T-cell (primary cell): Measurements from ENCODE around the gene ZC3H7B. TPM values are rescaled to one million over a fixed set of nuclear protein-coding genes. Genes with fewer than 3 reads are reported as not detected.

Source experiments
- total RNA-seq, 35 experiments: library from RNA in 6 of 35; stranded (reverse) in 6 of 35; fragments of 120-200 nt in 1 of 35; gene quantifications; one replicate each; pipeline versions ENCODE4 v1.2.1 to v1.2.4 and lab custom pipeline; 2013 to 2026

Gene ZC3H7B
- total RNA-seq, 5 donors from 2014 or later (not counting 1 experiment from before 2014, with no cell fraction given), result 38.5 to 50.3 (median 47.9) TPM

Other genes starting within 250 kb of the ZC3H7B start
- gene EP300, start 208.9 kb upstream of the ZC3H7B start, total RNA-seq, result 100 to 1,000 TPM in 3 of 5 donors, 10 to 100 TPM in 2; 97.6 to 161 (median 101) TPM
- 10 to 100 TPM; 31.5 to 46.1 (median 42.1) TPM for gene L3MBTL2, start 96.2 kb upstream of the ZC3H7B start, total RNA-seq
- 1 to 10 TPM in 4 of 5 donors, under 1 TPM in 1; 0.75 to 2.3 (median 1.2) TPM for gene CHADL, start 60.6 kb upstream of the ZC3H7B start, total RNA-seq
- 100 to 1,000 TPM in 4 of 5 donors, 10 to 100 TPM in 1; 95.0 to 113 (median 104) TPM for gene RANGAP1, start 15.3 kb upstream of the ZC3H7B start, total RNA-seq
- gene TEF, start 80.4 kb downstream of the ZC3H7B start, total RNA-seq, result 10 to 100 TPM in 1 of 5 donors, 1 to 10 TPM in 4; 4.1 to 10.8 (median 4.6) TPM
- gene TOB2, start 145.3 kb downstream of the ZC3H7B start, total RNA-seq, result 10 to 100 TPM; 22.2 to 48.6 (median 37.9) TPM
- gene PHF5A, start 167.2 kb downstream of the ZC3H7B start, total RNA-seq, result 10 to 100 TPM; 29.0 to 45.9 (median 38.0) TPM
- 10 to 100 TPM; 72.0 to 82.2 (median 77.0) TPM for gene ACO2, start 167.6 kb downstream of the ZC3H7B start, total RNA-seq
- gene POLR3H, start 242.9 kb downstream of the ZC3H7B start, total RNA-seq, result 10 to 100 TPM; 20.6 to 57.7 (median 44.9) TPM